GM19238 (cell line): ENCODE measurements around the gene RNASE13.
A peak's percentile ranks its signal among the peaks of the same experiment; 100 is the strongest.
"Not testable (repeated sequence)": the region's sequence is repeated elsewhere in the genome, so short reads cannot be mapped to it uniquely, and the experiment has no call there.

ENCODE experiments used
- DNase-seq: peaks from one replicate; pipeline ENCODE4 v3.0.0; 2011; ENCODE audit warnings: low spot score; ENCODE audit not compliant: insufficient read length

RNASE13 gene

GRCh38 chr14:21042918-21043317, 8.3 kb upstream of the RNASE13 start:
- no peak for DNase-seq

GRCh38 chr14:21041676-21042433, 7.2 kb upstream of the RNASE13 start, which contains the start of gene RNASE7:
Gene RNASE7, plus strand, starts transcription at chr14:21042362. Its CDS starts 631 bp downstream, at chr14:21042993.
- DNase-seq = no peak

- DNase-seq = not testable (repeated sequence)
Observed at GRCh38 chr14:21040941-21041340, 6.3 kb upstream of the RNASE13 start.

DNA sequence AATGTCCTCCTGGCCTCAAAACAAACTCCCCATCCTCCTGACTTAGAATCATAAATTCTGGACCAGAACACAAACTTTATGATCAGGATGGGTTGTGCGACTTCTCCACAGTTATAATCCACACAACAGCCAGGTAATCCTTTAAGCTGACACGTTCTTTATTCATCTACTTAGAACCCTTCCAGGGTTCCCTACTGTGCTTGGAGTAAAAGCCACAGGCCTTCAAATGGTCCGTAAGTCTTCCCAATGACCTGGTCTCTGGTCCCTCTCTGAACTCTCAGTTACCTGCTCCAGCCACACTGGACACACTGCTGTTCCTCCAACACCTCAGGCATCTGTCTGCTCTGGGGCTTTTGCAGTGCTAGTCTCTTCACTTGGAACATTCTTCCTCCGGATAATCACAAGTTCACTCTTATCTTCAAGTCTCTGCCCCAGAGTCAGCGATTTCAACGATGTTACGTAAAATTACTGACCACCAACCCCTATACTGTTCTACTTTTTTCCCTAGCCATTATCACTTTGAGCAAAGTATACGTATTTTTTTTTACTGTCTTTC, 5.8 kb upstream of the RNASE13 start:
- no peak for DNase-seq

DNA sequence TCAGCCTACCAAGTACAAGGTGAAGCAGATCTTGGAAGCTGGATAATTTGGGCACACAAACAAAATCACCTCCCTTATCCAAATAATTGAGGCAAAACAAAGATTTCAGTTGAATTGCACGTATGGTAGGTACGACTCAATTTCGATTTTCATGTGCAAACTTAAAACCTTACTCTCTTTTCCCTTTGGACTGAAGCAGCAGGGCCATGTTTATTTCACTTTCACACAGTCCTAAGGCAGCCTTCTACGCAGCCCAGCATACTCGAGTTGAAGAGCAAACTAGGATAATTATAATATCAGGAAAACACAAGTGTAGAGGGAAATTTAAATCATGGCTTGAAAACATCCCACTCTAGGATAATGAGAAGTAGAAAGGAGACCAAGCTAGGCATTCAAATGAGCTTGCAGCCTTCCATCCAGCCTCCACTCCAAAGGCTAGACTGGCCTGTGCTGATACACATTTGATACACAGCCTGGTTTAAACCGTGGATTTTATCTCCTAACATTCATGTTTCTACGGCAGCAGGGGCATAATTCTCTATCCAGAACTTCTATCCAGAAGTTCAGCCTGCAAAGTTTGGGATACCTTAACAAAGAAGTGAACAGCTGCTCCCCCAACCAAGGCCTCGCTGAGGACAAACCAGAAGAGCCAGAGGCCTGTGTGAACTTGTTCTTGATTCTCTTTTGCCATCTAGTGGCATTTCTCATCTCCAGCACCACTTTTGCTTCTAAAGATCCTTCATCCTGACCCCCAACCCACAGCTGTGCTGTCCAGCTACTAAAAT, 5.2 kb upstream of the RNASE13 start:
- DNase-seq = peak; percentile 23

DNA sequence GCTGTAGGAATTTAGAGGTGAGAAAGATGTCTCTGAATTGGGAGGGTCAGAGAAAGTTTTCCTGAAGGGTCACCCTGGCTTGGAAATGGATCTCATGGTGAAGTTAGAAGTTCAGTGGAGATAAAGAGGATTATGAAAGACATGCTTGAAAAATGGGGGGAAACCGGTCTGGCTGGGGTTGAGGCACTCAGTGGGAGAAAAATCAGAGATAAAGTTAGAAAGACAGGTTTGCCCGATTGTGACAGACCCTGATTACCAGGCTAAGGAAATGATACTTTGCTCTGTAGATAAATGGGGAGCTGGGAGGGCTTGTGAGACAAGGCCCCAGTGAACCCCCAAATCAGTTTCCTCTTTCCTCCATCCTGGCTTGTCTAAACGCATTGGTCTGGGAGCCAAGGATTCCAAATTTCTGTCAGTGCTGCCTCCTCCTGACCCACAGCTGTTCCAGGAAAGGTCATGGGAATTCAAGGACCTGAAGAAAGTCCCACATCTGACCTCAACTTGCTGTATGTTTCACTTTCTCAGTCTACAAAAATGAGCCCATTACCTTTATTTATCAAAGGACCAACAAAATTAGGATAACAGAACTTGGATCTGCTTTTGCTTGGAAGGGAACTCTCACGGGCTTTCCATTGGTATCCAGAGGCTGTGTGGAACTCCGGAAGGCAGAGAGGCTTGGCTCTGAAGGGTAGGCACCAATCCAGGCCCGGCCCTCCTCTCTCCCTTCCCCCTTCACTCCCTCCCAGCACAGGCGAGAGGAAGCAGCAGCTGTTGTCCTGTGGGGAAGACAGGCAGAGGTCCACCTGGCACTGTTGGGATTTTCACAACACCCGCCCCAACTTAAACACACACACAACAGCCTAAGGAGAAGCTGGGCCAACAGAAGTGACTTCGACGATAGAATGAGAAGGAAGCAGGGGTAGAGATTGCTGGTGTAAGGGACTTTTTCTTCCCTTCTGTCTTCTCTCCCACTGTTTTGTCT, 4.1 kb upstream of the RNASE13 start:
- no peak for DNase-seq

- DNase-seq = no peak
Observed at GRCh38 chr14:21037156-21037555, 2.5 kb upstream of the RNASE13 start.

GRCh38 chr14:21036751-21037150, 2.1 kb upstream of the RNASE13 start:
- no peak for DNase-seq

- no peak for DNase-seq
Observed at GRCh38 chr14:21033133-21033698, 1.4 kb downstream of the RNASE13 start.

DNA sequence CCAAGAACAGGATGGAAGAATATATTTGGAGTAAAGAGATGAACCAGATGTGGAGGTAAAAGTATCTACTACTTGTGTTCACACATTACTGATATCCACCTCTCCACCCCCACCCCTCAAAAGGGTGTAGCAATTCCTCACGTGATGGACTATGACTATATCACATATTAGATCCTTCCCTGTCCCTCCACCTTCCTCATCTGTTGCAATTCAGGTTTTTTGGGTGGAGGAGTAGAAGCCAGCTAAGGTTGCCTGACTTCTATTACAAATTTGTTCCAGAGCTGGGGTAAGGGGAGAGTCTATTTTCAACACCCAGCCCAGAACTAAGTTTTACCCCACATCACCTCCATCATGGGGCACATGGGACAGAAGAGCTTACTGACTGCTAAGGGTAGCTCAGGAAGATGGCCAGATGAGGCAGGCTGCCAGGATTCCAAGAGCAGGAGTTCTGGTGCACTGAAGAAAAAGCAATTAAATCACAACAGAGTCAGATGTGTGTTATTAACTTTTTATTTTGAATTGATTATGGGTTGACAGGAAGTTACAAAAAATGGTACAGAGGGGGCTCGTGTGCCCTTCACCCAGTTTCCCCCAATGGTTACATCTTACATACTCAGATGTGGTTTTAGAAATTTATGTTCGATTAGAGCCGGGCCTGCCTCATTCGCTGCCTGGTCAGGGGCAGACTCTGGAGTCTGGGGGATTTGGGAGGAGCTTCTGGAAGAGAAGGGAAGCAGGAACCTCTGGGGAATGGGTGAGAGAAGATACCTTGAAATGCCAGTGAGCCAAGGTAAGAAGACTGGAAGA, 2.1 kb downstream of the RNASE13 start:
- no peak for DNase-seq

GRCh38 chr14:21030531-21030930, 4.1 kb downstream of the RNASE13 start:
- no peak for DNase-seq

GRCh38 chr14:21029917-21030316, 4.7 kb downstream of the RNASE13 start, which contains the start of gene TPPP2:
Gene TPPP2, plus strand, starts transcription at chr14:21030217. Its CDS starts 365 bp downstream, at chr14:21030582.
- DNase-seq = no peak

GRCh38 chr14:21026988-21027315, 7.7 kb downstream of the RNASE13 start:
- no peak for DNase-seq

GRCh38 chr14:21026274-21026987, 8.2 kb downstream of the RNASE13 start:
- no peak for DNase-seq

DNA sequence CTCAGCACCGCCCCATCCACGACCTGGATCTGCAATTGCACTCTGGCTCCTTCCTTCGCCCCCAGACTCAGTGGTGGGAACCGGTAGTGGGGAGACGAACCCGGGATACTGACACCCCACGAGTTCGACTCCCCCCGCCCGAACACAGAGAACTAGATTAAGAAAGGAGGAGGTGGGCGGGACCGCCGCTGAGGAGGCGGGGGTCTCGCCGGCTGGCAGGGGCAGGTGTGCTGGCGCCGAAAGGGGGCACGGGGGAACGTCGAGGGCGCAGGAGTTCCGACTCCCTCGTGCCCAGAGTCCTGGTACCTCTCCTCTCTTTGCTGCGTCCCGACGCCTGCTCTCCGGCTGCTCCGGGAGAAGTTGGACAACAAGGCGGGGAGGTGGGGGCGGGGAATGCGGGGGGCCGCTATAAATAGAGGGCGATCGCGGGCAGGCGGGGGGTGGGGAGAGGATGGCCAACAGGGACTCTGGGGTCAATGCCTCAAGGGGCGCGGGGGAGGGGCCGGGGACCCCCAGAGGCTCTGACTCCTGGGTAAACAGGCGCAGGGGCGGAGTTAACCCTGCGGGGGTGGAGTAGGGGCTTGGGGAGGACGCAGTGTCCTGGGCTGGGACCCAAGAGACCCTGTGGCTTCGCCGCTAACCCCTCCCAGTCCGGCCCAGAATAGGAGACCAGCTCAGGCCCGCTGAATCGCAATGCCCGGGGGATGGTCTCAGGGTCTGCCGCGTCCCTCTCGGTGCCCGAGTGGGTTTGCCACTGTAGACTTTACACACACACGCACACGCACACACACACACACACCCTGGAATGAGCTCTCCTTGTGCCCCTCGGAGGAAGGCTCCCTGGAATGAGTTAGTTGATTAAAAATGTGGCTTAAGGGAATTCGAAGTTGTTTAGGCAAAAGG, 9.0 kb downstream of the RNASE13 start:
- no peak for DNase-seq

DNA sequence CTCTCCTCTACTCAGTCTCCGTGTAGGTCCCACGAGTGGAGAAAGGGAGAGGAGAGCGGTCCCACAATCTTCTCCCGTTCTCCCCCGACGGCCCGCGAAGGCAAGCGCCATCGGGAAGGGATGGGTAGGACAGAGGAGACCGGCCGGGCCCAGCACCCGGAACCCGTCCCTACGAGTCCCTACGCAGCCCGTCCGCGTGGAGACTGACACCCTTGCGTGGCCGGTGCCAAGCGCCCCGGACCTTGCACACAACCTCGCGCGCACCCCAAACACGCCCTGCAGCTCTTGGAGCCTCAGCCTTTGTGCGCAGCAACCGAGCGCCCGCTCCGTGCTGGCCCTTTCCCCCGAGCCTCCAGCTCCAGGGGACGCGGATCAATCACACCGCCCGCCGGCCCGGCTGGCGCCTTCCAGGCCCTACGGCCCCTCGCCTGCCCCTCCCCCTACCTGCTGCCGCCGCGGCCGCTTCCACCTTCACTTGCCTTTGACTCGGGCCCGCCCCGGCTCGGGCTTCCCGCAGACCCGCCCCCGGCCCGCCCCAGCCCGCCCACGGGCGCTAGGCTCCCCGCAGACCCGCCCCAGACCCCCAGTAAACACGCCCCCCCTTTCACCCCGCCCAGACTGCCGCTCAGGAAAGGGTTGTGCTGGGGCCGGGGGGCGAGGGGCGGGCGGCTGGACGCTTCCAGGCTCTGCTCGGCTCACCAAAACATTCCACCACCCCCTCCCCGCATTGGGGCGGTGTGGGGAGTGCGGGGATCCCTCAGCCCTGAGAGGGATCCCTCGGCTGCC, 9.8 kb downstream of the RNASE13 start, which contains the start of gene NDRG2:
Gene NDRG2, minus strand, starts transcription at position 477 of the 786 bp plus-strand sequence. CDS start 1,746 bp downstream, outside the sequence.
- DNase-seq = peak; percentile 37
